HG02943 (cell line): ENCODE data around the gene MVB12B.

Experiments used
- ATAC-seq: cut with Tn5 transposase; IDR thresholded peaks from one replicate; pipeline ENCODE4 v1.9.1; 2021; ENCODE audit warnings: mild to moderate bottlenecking, low read depth, moderate library complexity; ENCODE audit not compliant: unreplicated experiment

The MVB12B gene

GRCh38 chr9:126482361-126483044, 155.9 kb downstream of the MVB12B start:
- ATAC-seq = no peak

GRCh38 chr9:126483468-126484073, 156.9 kb downstream of the MVB12B start:
- ATAC-seq = no peak

- ATAC-seq = no peak
Measured at GRCh38 chr9:126485662-126486061, 159.0 kb downstream of the MVB12B start.

GRCh38 chr9:126486276-126486675, 159.6 kb downstream of the MVB12B start:
- ATAC-seq = no peak

GRCh38 chr9:126487856-126488255, 161.2 kb downstream of the MVB12B start:
- no peak for ATAC-seq

- no peak for ATAC-seq
Measured at GRCh38 chr9:126488310-126488709, 161.7 kb downstream of the MVB12B start.

- no peak for ATAC-seq
Measured at GRCh38 chr9:126488881-126489404, 162.3 kb downstream of the MVB12B start.

- no peak for ATAC-seq
Measured at GRCh38 chr9:126489581-126490213, 163.1 kb downstream of the MVB12B start.

- no peak for ATAC-seq
Measured at GRCh38 chr9:126490214-126490631, 163.6 kb downstream of the MVB12B start.

- ATAC-seq = no peak
Measured at GRCh38 chr9:126490871-126491567, 164.4 kb downstream of the MVB12B start.

- ATAC-seq = no peak
Measured at GRCh38 chr9:126491568-126491879, 164.9 kb downstream of the MVB12B start.

- no peak for ATAC-seq
Measured at GRCh38 chr9:126491949-126492348, 165.3 kb downstream of the MVB12B start.

- ATAC-seq = no peak
Measured at GRCh38 chr9:126494264-126494663, 167.6 kb downstream of the MVB12B start.

- ATAC-seq = no peak
Measured at GRCh38 chr9:126494746-126495145, 168.1 kb downstream of the MVB12B start.

- ATAC-seq = no peak
Measured at GRCh38 chr9:126495411-126496180, 169.0 kb downstream of the MVB12B start.

GRCh38 chr9:126496181-126496576, 169.6 kb downstream of the MVB12B start:
- no peak for ATAC-seq

GRCh38 chr9:126496781-126497659, 170.4 kb downstream of the MVB12B start:
- ATAC-seq = no peak

- no peak for ATAC-seq
Measured at GRCh38 chr9:126497660-126498275, 171.1 kb downstream of the MVB12B start.

- ATAC-seq = no peak
Measured at GRCh38 chr9:126498331-126498730, 171.7 kb downstream of the MVB12B start.
